Measurements from ENCODE around the gene KRT85.
"Not testable (repeated sequence)": the region's sequence is repeated elsewhere in the genome, so short reads cannot be mapped to it uniquely, and the experiment has no call there.

The KRT85 gene

DNA sequence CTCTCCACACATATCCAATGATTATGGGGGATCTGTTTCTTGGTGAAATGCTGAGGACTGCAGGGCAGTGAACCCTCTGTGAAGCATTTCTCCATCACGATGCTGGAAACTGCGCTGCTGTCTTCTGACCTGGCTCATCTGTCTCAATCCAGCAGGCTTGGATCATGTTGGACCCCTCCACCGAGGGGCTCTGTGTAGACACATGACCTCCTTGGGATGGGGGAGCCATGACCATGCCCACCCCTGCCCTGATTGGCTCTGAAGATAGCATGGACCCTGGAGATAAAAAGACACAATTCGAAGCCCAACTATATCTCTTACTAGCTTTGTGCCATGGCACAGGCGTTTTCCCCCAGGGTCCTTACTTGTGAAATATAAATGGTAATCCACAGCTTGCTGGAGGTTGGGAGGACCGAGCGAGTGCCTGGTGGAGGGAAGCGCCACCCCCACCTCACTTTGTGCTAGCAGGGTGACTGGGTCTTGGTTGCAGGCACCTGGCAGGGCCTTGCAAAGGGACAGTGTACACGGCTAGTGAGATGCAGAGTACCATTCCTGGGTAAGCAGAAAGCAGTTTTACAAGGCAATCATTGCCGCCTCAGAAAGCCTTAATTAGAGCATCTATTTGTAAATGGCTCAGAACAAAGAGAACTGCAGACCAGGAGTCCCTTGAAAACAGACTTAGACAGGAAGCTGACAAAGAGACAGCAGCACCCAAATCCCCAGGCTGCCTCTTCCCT is 43.7 kb downstream of the KRT85 start:
- no peak for DNase-seq

DNA sequence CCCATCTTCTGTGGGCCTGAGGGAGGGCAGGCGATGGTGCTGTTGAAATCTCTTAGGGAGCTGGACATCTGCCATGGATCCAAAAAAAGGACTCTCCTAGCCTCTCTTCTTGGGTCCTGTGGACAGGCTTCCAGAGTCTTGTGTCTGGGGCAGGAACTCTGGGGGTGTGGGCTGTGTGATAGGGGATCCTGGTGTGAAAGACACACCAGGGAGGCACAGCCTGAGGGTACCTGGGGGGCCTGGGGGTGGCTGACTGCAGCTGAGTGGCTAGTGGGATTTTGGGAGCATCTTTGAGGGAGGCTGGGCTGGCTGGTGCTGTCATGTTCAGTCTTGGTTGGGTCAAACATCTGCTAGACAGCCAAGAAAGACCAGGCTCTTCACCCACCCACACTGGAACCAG is 44.3 kb downstream of the KRT85 start:
- DNase-seq = no peak

DNA sequence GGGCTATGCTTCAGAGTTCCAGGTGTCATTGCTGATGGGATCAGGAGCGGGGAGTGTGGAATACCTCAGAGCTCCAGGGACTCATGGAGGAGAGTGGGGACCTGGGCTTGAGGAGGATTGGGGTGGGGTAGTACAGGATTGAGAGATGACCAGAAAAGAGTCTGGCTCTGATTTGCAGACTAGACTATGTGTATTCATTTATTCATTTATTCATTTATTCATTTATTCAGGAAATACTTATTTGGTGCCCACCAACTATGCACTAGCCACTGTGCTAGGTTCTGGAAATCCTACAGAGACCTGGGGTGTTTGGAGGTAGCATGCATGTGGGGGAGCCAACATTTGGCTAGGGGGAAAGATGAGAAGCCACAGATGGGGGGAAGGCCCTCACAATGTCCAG is 45.2 kb downstream of the KRT85 start:
- no peak for DNase-seq

DNA sequence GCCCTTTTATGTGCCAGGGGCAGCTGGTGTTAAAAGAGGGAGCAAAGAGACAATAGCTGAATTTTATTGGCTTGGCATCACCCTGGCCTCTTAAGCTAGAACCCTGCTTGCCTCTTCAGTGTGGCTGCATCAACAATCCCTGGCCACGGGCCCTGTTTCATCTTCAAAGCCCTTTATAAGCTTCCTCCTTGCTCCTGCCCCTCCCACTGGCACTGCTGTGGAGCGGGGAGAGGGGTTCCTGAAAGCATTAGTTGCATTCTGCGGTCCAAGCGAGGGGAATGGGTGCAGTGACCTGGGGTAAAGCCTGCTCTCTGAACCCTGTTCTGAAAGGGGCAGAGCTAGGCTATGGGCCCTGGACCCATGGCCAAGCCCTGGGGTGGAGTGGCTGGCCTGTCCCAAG is 45.9 kb downstream of the KRT85 start:
- DNase-seq = no peak

DNA sequence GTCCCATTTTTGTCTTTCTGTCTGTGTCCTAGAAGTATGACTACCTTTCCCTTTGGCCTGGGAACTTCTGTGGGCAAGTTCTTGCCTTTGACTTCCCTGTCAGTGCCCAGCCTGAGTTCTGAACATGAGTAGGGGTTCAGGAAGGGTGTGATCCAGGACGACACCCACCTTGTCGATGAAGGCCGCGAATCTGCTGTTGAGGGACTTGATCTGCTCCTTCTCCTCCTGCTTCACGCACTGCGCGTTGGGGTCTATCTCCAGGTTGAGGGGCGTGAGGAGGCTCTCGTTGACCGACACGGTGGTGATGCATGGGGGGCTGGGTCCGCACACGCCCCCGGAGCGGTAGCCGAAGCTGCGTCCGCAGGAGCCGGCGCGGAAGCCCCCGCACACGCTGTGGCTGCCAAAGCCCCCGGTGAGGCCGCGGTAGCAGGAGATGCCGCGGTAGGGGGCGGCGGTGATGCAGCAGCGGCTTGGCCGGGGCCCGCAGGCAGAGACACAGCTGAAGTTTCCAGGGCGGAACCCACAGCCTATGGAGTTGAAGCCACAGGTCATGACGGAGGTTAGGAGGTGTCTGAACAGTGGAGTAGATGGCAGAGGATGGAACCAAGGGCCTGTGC is 46.4 kb downstream of the KRT85 start, which contains the start of gene KRT83:
Gene KRT83 (minus strand): TSS at position 615 of the 617 bp plus-strand sequence. CDS start 63 bp downstream, at position 552.
- DNase-seq = no peak

DNA sequence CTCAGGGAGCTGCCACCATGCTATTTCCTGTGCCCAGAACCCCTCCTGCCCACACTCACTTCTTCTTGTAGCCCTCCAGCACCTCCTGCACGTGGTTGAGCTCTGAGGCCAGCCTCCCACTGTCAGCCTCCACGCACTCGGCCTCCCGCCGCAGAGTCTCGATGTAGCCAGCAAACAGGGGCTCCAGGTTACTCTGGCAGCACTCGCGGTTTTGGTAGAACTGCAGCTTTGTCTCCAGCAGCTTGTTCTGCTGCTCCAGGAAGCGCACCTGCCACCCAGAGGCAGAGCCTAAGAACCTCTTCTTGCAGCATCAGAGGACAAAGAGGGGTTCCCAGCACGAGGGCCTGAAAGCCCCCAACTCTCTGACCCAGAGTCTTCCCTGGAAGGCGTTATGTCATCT is 48.2 kb downstream of the KRT85 start:
- no peak for DNase-seq

DNA sequence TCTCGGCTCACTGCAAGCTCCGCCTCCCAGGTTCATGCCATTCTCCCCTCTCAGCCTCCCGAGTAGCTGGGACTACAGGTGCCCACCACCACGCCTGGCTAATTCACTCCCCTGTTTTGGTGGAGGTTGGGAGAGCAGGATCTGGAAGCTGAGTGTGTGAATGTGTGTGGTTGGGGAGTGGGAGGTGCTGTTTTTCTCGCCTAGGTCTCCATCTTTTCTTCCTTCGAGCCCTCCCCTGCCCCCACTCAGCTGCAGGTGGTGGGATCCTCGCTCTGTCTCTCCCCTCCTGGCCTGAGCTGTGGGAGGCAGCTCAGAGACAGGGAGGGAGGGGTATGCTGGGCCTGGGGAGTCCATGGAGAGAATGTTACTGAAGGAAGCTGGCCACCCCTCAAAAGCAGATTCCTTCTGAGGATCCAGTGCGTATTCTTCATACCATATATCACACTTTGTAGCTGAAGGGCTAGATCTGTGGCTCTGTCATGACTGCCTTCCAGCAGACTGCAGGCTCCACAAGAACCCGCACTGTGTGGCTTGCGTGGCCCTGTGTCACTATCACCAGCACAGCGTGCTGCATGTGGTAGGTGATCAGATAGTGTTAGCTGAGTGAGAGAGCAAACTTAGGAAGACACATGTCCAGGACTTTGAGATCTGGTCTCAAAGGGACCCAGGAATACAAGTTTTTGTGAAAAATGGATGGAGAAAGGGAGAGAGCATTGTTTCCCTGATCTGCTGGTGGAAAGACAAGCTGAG is 48.9 kb downstream of the KRT85 start:
- no peak for DNase-seq

DNA sequence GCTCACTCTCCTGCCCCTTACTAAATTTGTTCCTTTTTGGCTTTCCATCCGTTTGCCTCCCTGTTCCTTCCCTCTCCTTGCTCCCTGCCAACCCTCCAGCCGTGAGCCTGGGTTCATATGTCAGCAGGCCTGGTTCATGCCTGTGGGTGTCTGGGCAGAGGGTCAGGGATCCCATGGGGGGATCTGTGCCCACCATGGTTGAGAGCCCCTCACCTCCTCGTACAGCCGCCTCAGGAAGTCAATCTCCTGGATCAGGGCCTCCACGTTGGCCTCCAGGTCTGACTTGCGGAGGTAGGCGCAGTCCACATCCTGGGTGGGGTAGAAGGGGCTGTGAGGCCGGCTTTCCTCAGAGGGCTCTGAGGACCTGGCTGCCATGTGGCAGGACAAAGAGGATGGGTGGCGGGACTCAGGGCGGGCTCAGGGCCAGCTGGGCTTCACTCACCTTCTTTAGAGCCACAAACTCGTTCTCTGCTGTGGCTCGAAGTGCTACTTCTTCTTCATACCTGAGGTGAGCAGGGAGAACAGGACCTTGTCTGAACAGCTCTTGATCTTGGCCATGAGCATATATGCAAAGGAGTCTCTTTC is 49.7 kb downstream of the KRT85 start:
- DNase-seq = no peak

DNA sequence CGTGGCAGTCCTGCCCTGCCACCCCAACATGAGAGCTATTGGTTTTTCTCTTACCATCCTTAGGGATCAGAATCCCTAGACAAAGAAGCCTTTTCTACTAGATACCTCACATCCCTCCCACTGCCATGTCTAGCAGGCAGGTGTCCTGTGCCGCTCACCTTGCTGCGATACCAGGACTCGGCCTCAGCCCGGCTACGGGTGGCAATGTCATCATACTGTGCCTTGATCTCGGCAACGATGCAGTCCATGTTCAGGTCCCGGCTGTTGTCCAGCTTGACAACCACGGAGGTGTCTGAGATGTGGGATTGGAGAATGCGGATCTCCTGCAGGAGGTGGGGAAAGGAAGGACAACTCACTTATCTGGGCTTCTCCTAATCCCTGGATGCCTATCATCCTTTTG is 50.6 kb downstream of the KRT85 start:
- DNase-seq = no peak

DNA sequence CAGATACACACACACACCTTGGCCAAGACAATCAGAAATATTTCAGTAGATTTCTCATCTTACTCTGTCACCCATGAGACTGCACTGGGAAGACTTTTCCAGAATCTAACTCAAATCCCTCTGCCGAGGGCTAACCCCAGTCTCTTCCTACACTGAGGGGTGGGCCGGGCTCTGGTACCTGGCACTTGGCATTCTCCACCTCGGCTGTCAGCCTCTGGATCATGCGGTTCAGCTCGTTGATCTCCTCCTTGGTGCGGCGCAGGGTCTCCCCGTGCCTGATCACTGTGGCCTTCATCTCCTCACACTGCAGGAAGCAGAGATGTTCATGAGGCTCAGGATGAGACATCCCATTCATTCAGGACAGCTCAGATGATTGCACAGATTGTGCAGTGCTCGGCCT is 51.0 kb downstream of the KRT85 start:
- DNase-seq = no peak

DNA sequence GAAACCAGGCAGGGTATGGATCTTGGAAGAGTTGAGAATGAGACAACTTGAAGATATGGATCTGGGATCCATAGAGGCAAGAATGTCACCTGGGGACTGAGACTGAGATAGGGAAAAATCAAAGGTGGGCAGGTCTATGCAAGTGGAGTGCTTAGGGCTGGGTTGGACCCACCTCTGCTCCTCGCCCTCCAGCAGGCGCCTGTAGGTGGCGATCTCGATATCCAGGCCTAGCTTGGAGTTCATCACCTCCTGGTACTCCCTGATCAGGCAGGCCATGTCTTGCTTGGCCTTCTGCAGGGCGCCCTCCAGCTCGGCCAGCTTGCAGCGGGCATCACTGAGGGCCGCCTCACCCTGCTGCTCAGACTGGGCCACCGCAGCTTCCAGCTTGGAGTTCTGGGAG is 51.6 kb downstream of the KRT85 start:
- not testable (repeated sequence) for DNase-seq

DNA sequence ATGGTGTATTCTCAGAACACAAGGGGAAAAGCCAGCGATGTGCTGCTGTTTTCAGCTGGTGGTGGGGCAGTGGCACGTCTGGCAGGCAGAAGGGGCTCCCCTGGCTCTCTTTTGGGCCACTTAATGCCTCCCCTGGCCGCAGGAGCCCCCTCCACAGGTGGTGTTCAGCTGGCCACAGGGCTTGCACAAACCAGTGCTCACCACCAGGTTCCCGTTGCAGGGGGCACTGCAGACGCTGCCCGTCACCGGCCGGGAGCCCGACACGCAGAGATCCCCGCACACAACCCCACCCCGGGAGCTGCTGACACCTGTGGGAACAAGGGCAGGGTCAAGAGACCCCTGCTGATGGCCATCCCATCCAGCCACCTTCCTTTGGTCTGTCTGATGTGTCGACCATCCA is 52.8 kb downstream of the KRT85 start:
- no peak for DNase-seq

DNA sequence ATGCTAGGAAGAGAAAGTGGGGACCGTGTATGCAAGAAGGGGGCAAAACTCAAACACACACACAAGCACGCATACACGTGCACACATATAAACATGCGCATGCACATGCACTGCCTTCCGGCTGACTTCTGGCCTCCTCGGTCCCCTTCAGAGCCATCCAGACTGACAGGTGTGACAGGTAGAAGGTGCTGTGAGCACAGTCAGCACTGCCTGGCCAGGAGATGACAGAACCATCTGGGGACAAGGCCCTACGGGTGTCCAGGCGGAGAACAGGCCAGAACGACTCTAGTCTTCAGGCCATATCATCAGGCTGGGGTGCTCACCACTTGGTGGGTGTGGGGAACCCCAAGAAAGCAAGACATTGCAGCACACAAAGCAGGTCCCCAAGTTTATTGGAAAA is 53.4 kb downstream of the KRT85 start:
- DNase-seq = no peak

DNA sequence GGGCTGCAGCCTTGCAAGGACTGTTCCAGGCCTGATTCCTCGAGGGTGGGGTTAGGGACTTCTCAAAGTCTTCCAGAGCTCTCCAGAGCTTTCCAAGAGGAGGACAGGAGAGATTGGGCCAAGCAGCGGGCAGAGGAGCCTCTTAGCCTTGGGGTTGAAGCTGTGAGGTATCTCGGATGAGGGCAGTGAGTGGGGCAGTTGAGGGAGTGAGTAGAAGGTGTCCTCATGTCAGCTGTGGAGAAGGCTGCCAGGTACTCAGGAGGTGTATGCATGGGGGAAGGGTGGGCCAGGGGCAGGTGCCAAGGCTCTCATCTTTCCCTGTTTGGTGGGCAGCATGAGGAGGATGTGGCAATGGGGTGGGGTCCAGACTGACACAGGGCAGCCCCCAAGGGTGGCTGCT is 53.8 kb downstream of the KRT85 start:
- DNase-seq = no peak

DNA sequence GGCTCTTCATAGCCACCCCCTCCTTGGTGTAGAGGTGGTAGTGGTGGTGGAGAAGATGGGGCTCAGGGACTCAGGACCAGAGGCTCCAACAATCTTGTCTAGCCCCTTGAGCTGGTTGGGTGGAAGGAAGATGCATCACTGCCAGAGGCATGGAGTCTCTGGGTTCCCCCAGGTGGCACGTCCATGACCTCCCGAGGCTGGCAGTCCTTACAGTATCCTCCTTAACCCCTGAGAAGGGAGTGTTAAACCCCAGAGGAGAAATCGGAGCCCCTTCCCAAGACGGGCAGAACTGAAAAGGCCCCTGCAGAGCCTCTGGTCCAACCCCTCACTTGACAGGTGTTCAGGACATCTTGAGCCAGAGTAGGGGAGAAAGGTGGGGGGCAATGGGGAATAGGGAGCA is 55.2 kb downstream of the KRT85 start:
- no peak for DNase-seq

DNA sequence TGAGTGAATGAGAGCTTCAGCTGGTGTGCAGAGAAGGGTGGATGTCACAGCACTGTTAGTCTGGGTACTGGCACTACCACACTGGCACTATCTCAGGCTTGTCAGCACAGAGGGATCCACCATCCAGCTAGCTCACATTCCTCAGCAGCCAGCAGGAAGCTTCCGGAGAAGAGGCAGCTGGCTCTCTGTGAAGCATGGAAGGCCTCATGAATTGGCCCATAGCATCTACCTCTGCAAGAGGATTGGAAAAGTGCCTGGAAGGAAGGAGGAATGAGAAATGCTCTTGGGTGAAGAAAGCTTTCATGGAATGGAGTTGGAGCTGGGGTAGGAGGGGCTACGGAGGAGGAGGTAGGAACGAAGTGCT is 56.0 kb downstream of the KRT85 start:
- DNase-seq = no peak

DNA sequence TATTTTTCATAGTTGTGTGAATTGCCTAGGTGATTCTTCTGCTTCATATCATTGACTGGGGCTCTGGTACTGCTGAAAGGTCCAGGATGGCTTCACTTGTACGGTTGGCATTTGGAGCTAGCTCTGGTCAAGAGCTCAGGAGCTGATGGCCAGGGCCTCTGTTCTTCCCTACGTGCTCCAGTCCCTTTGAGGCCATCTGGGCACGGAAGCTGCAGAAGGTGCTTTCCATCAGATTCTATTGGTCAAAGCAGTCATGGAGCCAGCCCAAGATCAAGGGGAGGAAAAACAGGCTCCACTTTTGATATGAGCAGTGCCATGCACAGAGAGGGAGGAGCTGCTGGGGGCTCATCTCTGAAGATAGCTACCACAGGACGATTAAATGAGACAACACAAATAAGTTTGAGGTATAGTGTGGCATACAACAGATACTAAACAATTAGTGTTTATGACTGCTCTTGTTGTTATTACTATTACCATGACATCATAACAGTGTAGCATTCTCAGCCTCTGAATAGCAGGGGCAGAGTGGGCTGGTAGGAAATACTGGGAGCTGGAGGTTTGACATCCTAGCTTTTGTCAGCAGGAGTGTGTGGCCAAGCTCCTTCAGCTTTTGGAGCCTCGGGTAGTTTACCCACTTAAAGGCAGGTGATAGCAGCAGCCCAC is 56.5 kb downstream of the KRT85 start:
- DNase-seq = no peak
